Measurements from ENCODE around the gene NEK7. TPM values are rescaled to one million over a fixed set of nuclear protein-coding genes. Genes with fewer than 3 reads are reported as not detected.

Gene NEK7
- total and polyA plus RNA-seq, 9 of the 15 experiments (the other 6 are each of a cell fraction or from before 2014, with no cell fraction given): 8.5 to 37.3 (median 27.7) TPM

- TF ChIP-seq TCF7L2 (IDR thresholded peaks at IDR 0.05; ENCODE audit: low read depth, low read length) (no peak), RBBP5 (IDR thresholded peaks at IDR 0.05; ENCODE audit: borderline replicate concordance, insufficient read depth, low read length, poor library complexity, severe bottlenecking) (peak; percentile 52), ARID3B (CRISPR knock-in tag; IDR thresholded peaks at IDR 0.05; ENCODE audit: borderline replicate concordance) (no peak), RBM17 (IDR thresholded peaks at IDR 0.05; ENCODE audit: borderline replicate concordance, low read depth, low read length) (no peak), JUN (IDR thresholded peaks at IDR 0.05; ENCODE audit: borderline replicate concordance, low read depth, low read length) (no peak), JUN (CRISPR knock-in tag; IDR thresholded peaks at IDR 0.05; ENCODE audit: borderline replicate concordance) (no peak), KDM2B (CRISPR knock-in tag; IDR thresholded peaks at IDR 0.05) (no peak), HIVEP1 (CRISPR knock-in tag; IDR thresholded peaks at IDR 0.05) (no peak), BMI1 (IDR thresholded peaks at IDR 0.05; ENCODE audit: low read length) (no peak), RBM39 (optimal IDR thresholded peaks at IDR 0.05; ENCODE audit: low read depth, low read length) (no peak), ZC3H8 (IDR thresholded peaks at IDR 0.05) (no peak), SIRT6 (IDR thresholded peaks at IDR 0.05; ENCODE audit: low read depth, low read length) (no peak), ZZZ3 (IDR thresholded peaks at IDR 0.05) (no peak), MAFG (tag; conservative IDR thresholded peaks at IDR 0.05) (no peak), FOS (IDR thresholded peaks at IDR 0.05; ENCODE audit: extremely low read depth, insufficient read length) (peak; percentile 67), ZNF511 (CRISPR knock-in tag; IDR thresholded peaks at IDR 0.05) (peak; percentile 67; the same call in 1 of the 2 replicates), CREB3L1 (IDR thresholded peaks at IDR 0.05; ENCODE audit: borderline replicate concordance, low read depth) (peak; percentile 52; the same call in 1 of the 2 replicates), ESRRB (CRISPR knock-in tag; IDR thresholded peaks at IDR 0.05; ENCODE audit: borderline replicate concordance) (0 out of 2 replicates have a peak, but pooled peaks have one; percentile 53), MXD1 (CRISPR knock-in tag; IDR thresholded peaks at IDR 0.05; ENCODE audit: borderline replicate concordance, poor library complexity, severe bottlenecking) (no peak), PPARD (CRISPR knock-in tag; IDR thresholded peaks at IDR 0.05) (no peak), TRIM24 (IDR thresholded peaks at IDR 0.05) (no peak), CAMTA2 (CRISPR knock-in tag; conservative IDR thresholded peaks at IDR 0.05) (no peak), ZNF717 (CRISPR knock-in tag; IDR thresholded peaks at IDR 0.05) (no peak)
- TF ChIP-seq, protein P1, sequence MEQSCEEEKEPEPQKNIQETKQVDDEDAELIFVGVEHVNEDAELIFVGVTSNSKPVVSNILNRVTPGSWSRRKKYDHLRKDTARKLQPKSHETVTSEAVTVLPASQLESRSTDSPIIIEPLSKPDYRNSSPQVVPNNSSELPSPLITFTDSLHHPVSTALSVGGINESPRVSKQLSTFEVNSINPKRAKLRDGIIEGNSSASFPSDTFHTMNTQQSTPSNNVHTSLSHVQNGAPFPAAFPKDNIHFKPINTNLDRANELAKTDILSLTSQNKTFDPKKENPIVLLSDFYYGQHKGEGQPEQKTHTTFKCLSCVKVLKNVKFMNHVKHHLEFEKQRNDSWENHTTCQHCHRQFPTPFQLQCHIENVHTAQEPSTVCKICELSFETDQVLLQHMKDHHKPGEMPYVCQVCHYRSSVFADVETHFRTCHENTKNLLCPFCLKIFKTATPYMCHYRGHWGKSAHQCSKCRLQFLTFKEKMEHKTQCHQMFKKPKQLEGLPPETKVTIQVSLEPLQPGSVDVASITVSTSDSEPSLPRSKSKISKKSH (CRISPR knock-in tag; IDR thresholded peaks at IDR 0.05): no peak
Measured at GRCh38 chr1:198158735-198159589, 2.2 kb downstream of the NEK7 start (continued).
